ENCODE measurements around the gene INPP5B.

The INPP5B gene

DNA sequence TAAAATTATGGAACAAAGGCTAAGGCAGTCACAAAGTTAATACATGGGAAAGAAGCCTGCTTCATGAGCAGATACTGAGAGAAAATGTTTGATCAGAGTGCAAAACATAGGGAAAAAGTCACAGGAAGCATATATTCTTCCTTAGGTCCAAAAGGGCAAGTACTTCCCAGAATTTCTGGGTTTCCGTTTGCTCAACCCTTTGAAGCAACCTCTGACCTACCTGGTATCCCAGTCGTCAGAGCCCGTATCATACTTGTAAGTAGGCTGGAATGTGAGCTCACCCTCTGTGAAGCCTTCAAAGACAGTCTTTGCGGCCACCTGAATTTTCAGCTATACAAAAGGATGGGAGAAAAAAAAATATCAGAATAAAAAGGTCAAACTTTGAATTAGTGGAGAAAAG is 67.0 kb downstream of the INPP5B start:
- no peak for TF ChIP-seq SP1 (IDR thresholded peaks at IDR 0.05)
- TF ChIP-seq TARDBP (IDR thresholded peaks at IDR 0.05): no peak
- no peak for TF ChIP-seq PKNOX1 (IDR thresholded peaks at IDR 0.05)
- no peak for TF ChIP-seq FOXK2 (IDR thresholded peaks at IDR 0.05)
- no peak for TF ChIP-seq SUZ12 (IDR thresholded peaks at IDR 0.05)
- TF ChIP-seq FOXA1 (IDR thresholded peaks at IDR 0.05): no peak
- no peak for TF ChIP-seq CTBP1 (IDR thresholded peaks at IDR 0.05; ENCODE audit: borderline replicate concordance)
- TF ChIP-seq ZNF384 (IDR thresholded peaks at IDR 0.05): no peak
- no peak for TF ChIP-seq FOXM1 (IDR thresholded peaks at IDR 0.05; ENCODE audit: borderline replicate concordance)
- TF ChIP-seq NFRKB (IDR thresholded peaks at IDR 0.05): no peak
- TF ChIP-seq ARNT (IDR thresholded peaks at IDR 0.05): no peak
- TF ChIP-seq BHLHE40 (IDR thresholded peaks at IDR 0.05; ENCODE audit: borderline replicate concordance): no peak
- no peak for TF ChIP-seq LEF1 (IDR thresholded peaks at IDR 0.05; ENCODE audit: borderline replicate concordance)
- no peak for TF ChIP-seq ELF4 (IDR thresholded peaks at IDR 0.05)
- TF ChIP-seq HDGF (IDR thresholded peaks at IDR 0.05; ENCODE audit: borderline replicate concordance): no peak
- no peak for TF ChIP-seq L3MBTL2 (conservative IDR thresholded peaks at IDR 0.05)
- DNase-seq (ENCODE audit: extremely low spot score): no peak
- POLR2A ChIA-PET: no interaction called here
- CTCF ChIA-PET: no interaction called here

- CTCF ChIA-PET: no interaction called here
- TF ChIP-seq FOXM1 (IDR thresholded peaks at IDR 0.05; ENCODE audit: borderline replicate concordance) (no peak), FOXK2 (IDR thresholded peaks at IDR 0.05) (no peak), CTBP1 (IDR thresholded peaks at IDR 0.05; ENCODE audit: borderline replicate concordance) (no peak), NFRKB (IDR thresholded peaks at IDR 0.05) (no peak), BHLHE40 (IDR thresholded peaks at IDR 0.05; ENCODE audit: borderline replicate concordance) (no peak), SP1 (IDR thresholded peaks at IDR 0.05) (no peak), SUZ12 (IDR thresholded peaks at IDR 0.05) (no peak), L3MBTL2 (conservative IDR thresholded peaks at IDR 0.05) (no peak), ZNF384 (IDR thresholded peaks at IDR 0.05) (no peak), HDGF (IDR thresholded peaks at IDR 0.05; ENCODE audit: borderline replicate concordance) (no peak), ARNT (IDR thresholded peaks at IDR 0.05) (no peak)
- DNase-seq (ENCODE audit: extremely low spot score): no peak
- POLR2A ChIA-PET: no interaction called here
Observed at GRCh38 chr1:37878071-37878470, 68.8 kb downstream of the INPP5B start.

- POLR2A ChIA-PET: no interaction called here
- DNase-seq (ENCODE audit: extremely low spot score): peak; percentile 16
- CTCF ChIA-PET: interaction anchor here (0.9 kb wide), 1 partner anchor 14 kb away, joined by 4 read pairs; no protein-coding TSS in a partner anchor
- peak; percentile 29; the same call in 1 of the 2 replicates for TF ChIP-seq ZNF384 (IDR thresholded peaks at IDR 0.05)
- no peak for TF ChIP-seq FOXA1 (IDR thresholded peaks at IDR 0.05)
Observed at GRCh38 chr1:37875833-37876232, 71.0 kb downstream of the INPP5B start.

- POLR2A ChIA-PET: interaction anchor here (0.9 to 1.0 kb wide), 2 partner anchors 13 to 103 kb away, joined by 3 read pairs; partner anchors contain the start of gene MTF1
- no peak for DNase-seq (ENCODE audit: extremely low spot score)
- no peak for TF ChIP-seq TARDBP (IDR thresholded peaks at IDR 0.05)
- TF ChIP-seq L3MBTL2 (conservative IDR thresholded peaks at IDR 0.05): no peak
- no peak for TF ChIP-seq NFRKB (IDR thresholded peaks at IDR 0.05)
- no peak for TF ChIP-seq ZNF384 (IDR thresholded peaks at IDR 0.05)
- TF ChIP-seq ARNT (IDR thresholded peaks at IDR 0.05): no peak
- TF ChIP-seq BHLHE40 (IDR thresholded peaks at IDR 0.05; ENCODE audit: borderline replicate concordance): no peak
- no peak for TF ChIP-seq ELF4 (IDR thresholded peaks at IDR 0.05)
- no peak for TF ChIP-seq HDGF (IDR thresholded peaks at IDR 0.05; ENCODE audit: borderline replicate concordance)
- no peak for TF ChIP-seq FOXM1 (IDR thresholded peaks at IDR 0.05; ENCODE audit: borderline replicate concordance)
- CTCF ChIA-PET: interaction anchor here (3.1 kb wide), 1 partner anchor 13 kb away, joined by 8 read pairs; the partner anchor contains the start of gene MTF1
Observed at GRCh38 chr1:37872692-37873091, 74.2 kb downstream of the INPP5B start.

DNA sequence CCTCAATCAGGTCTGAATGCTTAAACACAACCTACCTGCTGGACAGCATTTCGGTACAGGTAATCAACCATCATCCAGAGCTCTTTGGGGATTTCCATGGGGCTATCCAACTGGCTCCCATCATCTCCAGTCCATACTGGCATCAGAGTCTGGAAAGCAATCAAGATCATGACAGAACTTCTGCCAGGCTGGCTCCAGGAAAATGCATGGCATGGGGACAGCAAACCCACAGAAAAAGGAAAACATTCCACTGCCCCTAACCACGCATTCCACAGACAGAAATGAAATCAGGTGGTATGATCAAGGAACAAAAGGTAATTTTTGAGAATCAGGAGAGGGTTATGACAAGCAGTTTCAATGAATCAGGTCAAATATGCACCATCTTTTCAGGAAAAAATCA is 78.4 kb downstream of the INPP5B start:
- ChIA-PET POLR2A (no interaction called here), CTCF (interaction anchor here (1.0 kb wide), 1 partner anchor 9 kb away, joined by 3 read pairs; no protein-coding TSS in a partner anchor)
- no peak for TF ChIP-seq PKNOX1 (IDR thresholded peaks at IDR 0.05)
- no peak for DNase-seq (ENCODE audit: extremely low spot score)

DNA sequence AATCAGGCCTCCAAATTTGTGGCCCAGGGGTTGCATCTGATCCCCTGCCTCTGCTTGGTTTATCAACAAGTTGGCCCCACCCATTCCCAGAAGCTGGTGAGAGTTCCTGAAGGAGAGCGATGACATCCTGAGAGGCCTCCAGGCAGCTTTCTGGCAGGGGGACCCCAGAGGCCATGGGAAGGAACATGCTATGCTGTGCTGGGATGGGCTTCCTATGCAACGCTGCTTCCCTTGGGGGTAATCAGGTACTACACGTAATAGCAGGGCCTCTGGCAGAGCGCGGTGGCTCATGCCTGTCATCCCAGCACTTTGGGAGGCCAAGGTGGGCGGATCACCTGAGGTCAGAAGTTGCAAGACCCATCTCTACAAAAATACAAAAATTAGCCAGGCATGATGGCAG is 79.1 kb downstream of the INPP5B start:
- peak; percentile 13 for DNase-seq (ENCODE audit: extremely low spot score)
- TF ChIP-seq CTBP1 (IDR thresholded peaks at IDR 0.05; ENCODE audit: borderline replicate concordance) (no peak), SUZ12 (IDR thresholded peaks at IDR 0.05) (no peak), L3MBTL2 (conservative IDR thresholded peaks at IDR 0.05) (no peak), LEF1 (IDR thresholded peaks at IDR 0.05; ENCODE audit: borderline replicate concordance) (no peak), HDGF (IDR thresholded peaks at IDR 0.05; ENCODE audit: borderline replicate concordance) (no peak), ZNF384 (IDR thresholded peaks at IDR 0.05) (no peak), PKNOX1 (IDR thresholded peaks at IDR 0.05) (no peak), SP1 (IDR thresholded peaks at IDR 0.05) (no peak), BHLHE40 (IDR thresholded peaks at IDR 0.05; ENCODE audit: borderline replicate concordance) (no peak), FOXM1 (IDR thresholded peaks at IDR 0.05; ENCODE audit: borderline replicate concordance) (no peak), ARNT (IDR thresholded peaks at IDR 0.05) (no peak), FOXK2 (IDR thresholded peaks at IDR 0.05) (no peak), NFRKB (IDR thresholded peaks at IDR 0.05) (no peak)
- POLR2A ChIA-PET: no interaction called here
- CTCF ChIA-PET: no interaction called here

- DNase-seq (ENCODE audit: extremely low spot score): no peak
- TF ChIP-seq PKNOX1 (IDR thresholded peaks at IDR 0.05): no peak
- no peak for TF ChIP-seq ARNT (IDR thresholded peaks at IDR 0.05)
- TF ChIP-seq LEF1 (IDR thresholded peaks at IDR 0.05; ENCODE audit: borderline replicate concordance): no peak
- TF ChIP-seq SP1 (IDR thresholded peaks at IDR 0.05): no peak
- TF ChIP-seq TARDBP (IDR thresholded peaks at IDR 0.05): no peak
- POLR2A ChIA-PET: no interaction called here
- CTCF ChIA-PET: no interaction called here
Observed at GRCh38 chr1:37866491-37866890, 80.4 kb downstream of the INPP5B start.
